ENCODE data around the gene FMOD. TPM values are rescaled to one million over a fixed set of nuclear protein-coding genes. Genes with fewer than 3 reads are reported as not detected.

Gene FMOD
- 0.47 to 0.92 TPM (median 0.85 TPM) in 3 replicates for total RNA-seq
- long read RNA-seq: 0 reads

- peaks cover 17% of the 10 kb centered on the region for H3K4me1 Mint-ChIP-seq (ENCODE audit: low read depth)
- no peaks in the 10 kb centered on the region for H3K36me3 Mint-ChIP-seq (ENCODE audit: low read depth)
- DNase-seq (ENCODE audit: low spot score): no peak
- no peak for TF ChIP-seq CTCF (IDR thresholded peaks at IDR 0.05)
- H3K27me3 Mint-ChIP-seq (ENCODE audit: low read depth): peaks cover 13% of the 10 kb centered on the region
- H3K27ac Mint-ChIP-seq (ENCODE audit: unreplicated experiment): no peak within 1 kb of the TSS
- H3K9me3 Mint-ChIP-seq (ENCODE audit: low read depth): no peaks in the 10 kb centered on the region
- no peak within 1 kb of the TSS for H3K4me3 Mint-ChIP-seq (ENCODE audit: unreplicated experiment)
Measured at GRCh38 chr1:203351037-203351625, at the start of gene FMOD. FMOD (minus strand) TSS chr1:203351122; CDS start chr1:203348270, 2,852 bp downstream.

- no peak for DNase-seq (ENCODE audit: low spot score)
- H3K36me3 Mint-ChIP-seq (ENCODE audit: low read depth): peaks cover 2% of the 10 kb centered on the region
- TF ChIP-seq CTCF (IDR thresholded peaks at IDR 0.05): no peak
- H3K27ac Mint-ChIP-seq (ENCODE audit: unreplicated experiment): no peak overlapping the region
- peaks cover 6% of the 10 kb centered on the region for H3K27me3 Mint-ChIP-seq (ENCODE audit: low read depth)
- peaks cover 7% of the 10 kb centered on the region for H3K9me3 Mint-ChIP-seq (ENCODE audit: low read depth)
- no peak overlapping the region for H3K4me3 Mint-ChIP-seq (ENCODE audit: unreplicated experiment)
- peaks cover 10% of the 10 kb centered on the region for H3K4me1 Mint-ChIP-seq (ENCODE audit: low read depth)
Measured at GRCh38 chr1:203396595-203397194, 45.8 kb upstream of the FMOD start.

- Mint-ChIP-seq H3K4me3 (ENCODE audit: unreplicated experiment) (no peak overlapping the region), H3K27me3 (ENCODE audit: low read depth) (peaks cover 6% of the 10 kb centered on the region), H3K4me1 (ENCODE audit: low read depth) (peaks cover 4% of the 10 kb centered on the region), H3K9me3 (ENCODE audit: low read depth) (peaks cover 7% of the 10 kb centered on the region), H3K36me3 (ENCODE audit: low read depth) (peaks cover 2% of the 10 kb centered on the region), H3K27ac (ENCODE audit: unreplicated experiment) (no peak overlapping the region)
- peak; percentile 18 for TF ChIP-seq CTCF (IDR thresholded peaks at IDR 0.05)
- DNase-seq (ENCODE audit: low spot score): no peak
Measured at GRCh38 chr1:203395751-203396150, 44.8 kb upstream of the FMOD start.

- no peak for TF ChIP-seq CTCF (IDR thresholded peaks at IDR 0.05)
- peaks cover 7% of the 10 kb centered on the region for H3K9me3 Mint-ChIP-seq (ENCODE audit: low read depth)
- no peaks in the 10 kb centered on the region for H3K4me1 Mint-ChIP-seq (ENCODE audit: low read depth)
- peaks cover 2% of the 10 kb centered on the region for H3K36me3 Mint-ChIP-seq (ENCODE audit: low read depth)
- peaks cover 7% of the 10 kb centered on the region for H3K27me3 Mint-ChIP-seq (ENCODE audit: low read depth)
- DNase-seq (ENCODE audit: low spot score): no peak
- H3K27ac Mint-ChIP-seq (ENCODE audit: unreplicated experiment): no peak overlapping the region
- no peak overlapping the region for H3K4me3 Mint-ChIP-seq (ENCODE audit: unreplicated experiment)
Measured at GRCh38 chr1:203390298-203390697, 39.4 kb upstream of the FMOD start.

GRCh38 chr1:203388683-203389082 is 37.8 kb upstream of the FMOD start:
- no peak for TF ChIP-seq CTCF (IDR thresholded peaks at IDR 0.05)
- peaks cover 3% of the 10 kb centered on the region for H3K4me1 Mint-ChIP-seq (ENCODE audit: low read depth)

More at GRCh38 chr1:203388683-203389082, 37.8 kb upstream of the FMOD start:
- H3K27ac Mint-ChIP-seq (ENCODE audit: unreplicated experiment): no peak overlapping the region
- H3K4me3 Mint-ChIP-seq (ENCODE audit: unreplicated experiment): no peak overlapping the region
- H3K27me3 Mint-ChIP-seq (ENCODE audit: low read depth): peaks cover 7% of the 10 kb centered on the region
- peaks cover 2% of the 10 kb centered on the region for H3K36me3 Mint-ChIP-seq (ENCODE audit: low read depth)
- no peak for DNase-seq (ENCODE audit: low spot score)
- H3K9me3 Mint-ChIP-seq (ENCODE audit: low read depth): peaks cover 7% of the 10 kb centered on the region

Data from chondrocyte (in vitro differentiated cells).